HCT116 (cell line): ENCODE measurements around the gene SAMSN1. TPM values are rescaled to one million over a fixed set of nuclear protein-coding genes. Genes with fewer than 3 reads are reported as not detected.

Source experiments
- ATAC-seq: fragments of 200-7000 bp; cut with Tn5 transposase; 2 replicates; pipeline ENCODE4 v1.9.1; 2020; ENCODE audit warnings: mild to moderate bottlenecking, moderate library complexity
- BruUV-seq: library from RNA; stranded (reverse); fragments of 400-500 nt; replicated peaks from 2 replicates; lab custom pipeline; 2021; lab: Mats Ljungman, UMichigan
- CTCF ChIA-PET: fragments of 300-600 bp; sonication (Branson Sonifier 250); formaldehyde crosslinking; loops from one replicate; lab custom pipeline; 2021; ENCODE audit warnings: antibody characterized with exemption; lab: Charles Lee
- POLR2A ChIA-PET: fragments of 300-600, 350-600 bp; sonication (Branson Sonifier 250); formaldehyde crosslinking; loops from one replicate; lab custom pipeline; 2021; ENCODE audit warnings: antibody characterized with exemption; lab: Charles Lee
- RAD21 ChIA-PET, 2 experiments: fragments of 300-600 bp; sonication (Branson Sonifier 250); formaldehyde crosslinking; loops; one replicate each; lab custom pipeline; 2023; ENCODE audit warnings: low total read pairs in 2 of 2; ENCODE audit not compliant: uncharacterized antibody in 2 of 2, unreplicated experiment in 2 of 2, low non-redundant PET in 1 of 2; lab: Charles Lee
- DNase-seq: peaks from one replicate; pipeline ENCODE4 v3.0.0-alpha.2; 2010; ENCODE audit warnings: low read depth, low spot score
- H2AFZ ChIP-seq: fragments of 200-600 bp; shearing (Covaris generic), sonication (generic); 2 replicates; pipeline ENCODE4 v1.6.1; 2017; ENCODE audit warnings: low read depth, mixed run types, mixed read lengths, antibody characterized with exemption, low read length; ENCODE audit not compliant: poor library complexity, severe bottlenecking
- H3K27ac ChIP-seq: 2 replicates; pipeline ENCODE4 v1.5.1; 2012; ENCODE audit warnings: low read depth, low read length
- H3K27me3 ChIP-seq: fragments of 200-600 bp; sonication (generic); 2 replicates; pipeline ENCODE4 v1.6.1; 2016; ENCODE audit warnings: mixed run types, low read length, mixed read lengths; ENCODE audit not compliant: insufficient read depth
- H3K36me3 ChIP-seq, 2 experiments: fragments of 200-500 bp in 1 of 2; fragments of 200-600 bp in 1 of 2; sonication (Bioruptor generic) in 1 of 2; sonication (generic) in 1 of 2; 2 replicates each; pipeline versions ENCODE4 v1.5.1 to v1.6.1; 2014 to 2016; ENCODE audit warnings: low read length in 2 of 2, inconsistent platforms in 1 of 2, mixed read lengths in 1 of 2, mixed run types in 1 of 2; ENCODE audit not compliant: insufficient read depth in 2 of 2, control insufficient read depth in 1 of 2
- H3K4me1 ChIP-seq, 2 experiments: fragments of 200-600 bp in 1 of 2; sonication (generic) in 1 of 2; 2 replicates each; pipeline versions ENCODE4 v1.5.1 to v1.6.1; 2012 to 2017; ENCODE audit warnings: low read length in 2 of 2, inconsistent platforms in 1 of 2, mild to moderate bottlenecking in 1 of 2, mixed read lengths in 1 of 2, mixed run types in 1 of 2, moderate library complexity in 1 of 2; ENCODE audit not compliant: insufficient read depth in 2 of 2, control insufficient read depth in 1 of 2
- H3K4me2 ChIP-seq: fragments of 200-600 bp; sonication (generic); 2 replicates; pipeline ENCODE4 v1.6.1; 2017; ENCODE audit warnings: mixed run types, low read length, mixed read lengths
- H3K4me3 ChIP-seq, 2 experiments: fragments of 200-600 bp in 1 of 2; sonication (generic) in 1 of 2; replicated peaks in 1 of 2; 2 replicates each; pipeline ENCODE4 v1.5.1; 2011 to 2016; ENCODE audit warnings: low read length in 2 of 2, control low read depth in 1 of 2, low read depth in 1 of 2, mild to moderate bottlenecking in 1 of 2, mixed read lengths in 1 of 2, mixed run types in 1 of 2
- H3K79me2 ChIP-seq: fragments of 200-600 bp; sonication (generic); 2 replicates; pipeline ENCODE4 v1.6.1; 2017; ENCODE audit warnings: mild to moderate bottlenecking, mixed run types, low read length, moderate library complexity, mixed read lengths; ENCODE audit not compliant: insufficient read depth
- H3K9ac ChIP-seq: fragments of 200-600 bp; sonication (generic); 2 replicates; pipeline ENCODE4 v1.6.1; 2016; ENCODE audit warnings: low read length, mixed read lengths
- H3K9me2 ChIP-seq: fragments of 200-600 bp; sonication (generic), shearing (Covaris generic); 2 replicates; pipeline ENCODE4 v1.6.1; 2017; ENCODE audit warnings: mixed run types, mild to moderate bottlenecking, moderate library complexity; ENCODE audit not compliant: insufficient read depth
- H3K9me3 ChIP-seq, 2 experiments: fragments of 200-500 bp in 1 of 2; fragments of 200-600 bp in 1 of 2; sonication (Bioruptor generic) in 1 of 2; sonication (generic) in 1 of 2; 2 replicates each; pipeline ENCODE4 v1.6.1; 2014 to 2017; ENCODE audit warnings: low read length in 2 of 2, mixed read lengths in 2 of 2, inconsistent platforms in 1 of 2, low read depth in 1 of 2, mild to moderate bottlenecking in 1 of 2, mixed run types in 1 of 2, moderate library complexity in 1 of 2; ENCODE audit not compliant: control insufficient read depth in 1 of 2, insufficient read depth in 1 of 2
- H4K20me1 ChIP-seq: fragments of 200-600 bp; sonication (generic), shearing (Covaris generic); 2 replicates; pipeline ENCODE4 v1.6.1; 2017; ENCODE audit warnings: mixed run types, mild to moderate bottlenecking, moderate library complexity; ENCODE audit not compliant: insufficient read depth
- CBX3 ChIP-seq: IDR thresholded peaks from 2 replicates; pipeline ENCODE4 v1.6.1; 2012; ENCODE audit warnings: low read depth
- CEBPB ChIP-seq: IDR thresholded peaks from 2 replicates; pipeline ENCODE4 v1.6.1; 2012; ENCODE audit warnings: low read depth
- EGR1 ChIP-seq: IDR thresholded peaks from 2 replicates; pipeline ENCODE4 v1.6.1; 2012; ENCODE audit warnings: low read depth
- ELF1 ChIP-seq: IDR thresholded peaks from 2 replicates; pipeline ENCODE4 v1.6.1; 2012; ENCODE audit warnings: low read depth, borderline replicate concordance
- EZH2 ChIP-seq: fragments of 200-600 bp; sonication (generic); IDR thresholded peaks from 2 replicates; pipeline ENCODE4 v1.6.1; 2017; ENCODE audit warnings: antibody characterized with exemption, mixed run types
- FOSL1 ChIP-seq: IDR thresholded peaks from 2 replicates; pipeline ENCODE4 v1.6.1; 2012; ENCODE audit warnings: low read depth
- JUND ChIP-seq: IDR thresholded peaks from 2 replicates; pipeline ENCODE4 v1.6.1; 2012
- POLR2A ChIP-seq: IDR thresholded peaks from 2 replicates; pipeline ENCODE4 v1.7.0; 2011; ENCODE audit warnings: borderline replicate concordance; ENCODE audit not compliant: insufficient read depth, insufficient read length; ENCODE audit errors: extremely low read depth
- POLR2AphosphoS5 ChIP-seq: IDR thresholded peaks from 2 replicates; pipeline ENCODE4 v1.6.1; 2011; ENCODE audit warnings: mild to moderate bottlenecking, low read depth, low read length, moderate library complexity
- RAD21 ChIP-seq: IDR thresholded peaks from 2 replicates; pipeline ENCODE4 v1.6.1; 2012; ENCODE audit warnings: low read depth, mild to moderate bottlenecking
- SP1 ChIP-seq: IDR thresholded peaks from 2 replicates; pipeline ENCODE4 v1.6.1; 2012; ENCODE audit warnings: low read depth
- SRF ChIP-seq: IDR thresholded peaks from 2 replicates; pipeline ENCODE4 v1.6.1; 2012; ENCODE audit warnings: low read depth
- TCF7L2 ChIP-seq: IDR thresholded peaks from 2 replicates; pipeline ENCODE4 v1.7.0; 2011; ENCODE audit warnings: borderline replicate concordance, inconsistent platforms; ENCODE audit not compliant: insufficient read depth, insufficient read length; ENCODE audit errors: extremely low read depth
- YY1 ChIP-seq: IDR thresholded peaks from 2 replicates; pipeline ENCODE4 v1.6.1; 2011; ENCODE audit warnings: low read length, low read depth, moderate library complexity, mild to moderate bottlenecking; ENCODE audit not compliant: insufficient replicate concordance; ENCODE audit errors: extremely low read depth
- ZFX ChIP-seq: fragments of 450-650 bp; IDR thresholded peaks from 2 replicates; pipeline ENCODE4 v1.6.1; 2017
- ZNF274 ChIP-seq: fragments of 200-500 bp; sonication (Bioruptor generic); IDR thresholded peaks from 2 replicates; pipeline ENCODE4 v1.6.1; 2014; ENCODE audit warnings: mild to moderate bottlenecking, low read depth, low read length, inconsistent platforms
- intact Hi-C: fragments of 100-400 bp; cut with micrococcal nuclease; formaldehyde crosslinking; loops from 2 replicates; pipeline ENCODE4 v1.10.0; 2022
- total RNA-seq: library from RNA; stranded (reverse); gene quantifications from one replicate; pipeline ENCODE4 v1.2.1, GENCODE V29; 2021; ENCODE audit not compliant: unreplicated experiment
- TF ChIP-seq, protein P1 (sequence below): IDR thresholded peaks from 2 replicates; pipeline ENCODE4 v1.6.1; 2011; ENCODE audit warnings: mild to moderate bottlenecking, low read length, moderate library complexity; ENCODE audit not compliant: insufficient replicate concordance; ENCODE audit errors: extremely low read depth
- TF ChIP-seq, protein P2 (sequence below): IDR thresholded peaks from 2 replicates; pipeline ENCODE4 v1.6.1; 2012
- TF ChIP-seq, protein P3 (sequence below): IDR thresholded peaks from 2 replicates; pipeline ENCODE4 v1.6.1; 2012
- TF ChIP-seq, protein P4 (sequence below): IDR thresholded peaks from 2 replicates; pipeline ENCODE4 v1.6.1; 2012; ENCODE audit warnings: low read depth

The SAMSN1 gene
- total RNA-seq, 1 experiment from 2014 or later: 0.57 TPM

DNA sequence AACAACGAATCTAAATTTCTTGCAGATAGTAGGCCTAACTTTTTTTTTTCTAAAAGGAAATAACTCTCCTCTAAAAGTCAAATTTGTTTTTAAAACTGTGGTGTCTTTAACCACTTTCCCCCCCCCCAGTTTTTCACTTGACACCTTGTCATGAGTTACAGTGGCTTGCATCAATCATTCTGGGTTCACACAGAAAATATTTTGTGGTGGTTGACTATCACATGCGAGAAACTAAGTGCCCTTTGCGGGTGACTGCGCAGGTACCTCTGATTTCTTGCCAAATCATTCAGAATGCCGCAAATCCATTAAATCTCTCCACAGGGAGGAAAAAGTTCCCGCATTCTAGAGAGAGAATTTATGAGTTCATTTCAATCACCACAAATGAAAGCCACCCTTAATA, 23.8 kb upstream of the SAMSN1 start:
- H3K27me3 ChIP-seq: no peaks in the 10 kb centered on the region
- ChIA-PET CTCF (no interaction called here), RAD21 (no interaction called here), POLR2A (no interaction called here)
- no peaks in the 10 kb centered on the region for H3K36me3 ChIP-seq
- H3K4me2 ChIP-seq: no peak overlapping the region
- H3K4me3 ChIP-seq: no peak overlapping the region
- 0 out of 4 replicates have a peak, but pooled peaks cover 0 to 3% of the 10 kb centered on the region in 2 experiments for H3K4me1 ChIP-seq
- TF ChIP-seq, protein P1, sequence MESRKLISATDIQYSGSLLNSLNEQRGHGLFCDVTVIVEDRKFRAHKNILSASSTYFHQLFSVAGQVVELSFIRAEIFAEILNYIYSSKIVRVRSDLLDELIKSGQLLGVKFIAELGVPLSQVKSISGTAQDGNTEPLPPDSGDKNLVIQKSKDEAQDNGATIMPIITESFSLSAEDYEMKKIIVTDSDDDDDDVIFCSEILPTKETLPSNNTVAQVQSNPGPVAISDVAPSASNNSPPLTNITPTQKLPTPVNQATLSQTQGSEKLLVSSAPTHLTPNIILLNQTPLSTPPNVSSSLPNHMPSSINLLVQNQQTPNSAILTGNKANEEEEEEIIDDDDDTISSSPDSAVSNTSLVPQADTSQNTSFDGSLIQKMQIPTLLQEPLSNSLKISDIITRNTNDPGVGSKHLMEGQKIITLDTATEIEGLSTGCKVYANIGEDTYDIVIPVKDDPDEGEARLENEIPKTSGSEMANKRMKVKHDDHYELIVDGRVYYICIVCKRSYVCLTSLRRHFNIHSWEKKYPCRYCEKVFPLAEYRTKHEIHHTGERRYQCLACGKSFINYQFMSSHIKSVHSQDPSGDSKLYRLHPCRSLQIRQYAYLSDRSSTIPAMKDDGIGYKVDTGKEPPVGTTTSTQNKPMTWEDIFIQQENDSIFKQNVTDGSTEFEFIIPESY: no peak
- TF ChIP-seq EGR1: no peak
- TF ChIP-seq ZFX: no peak
- TF ChIP-seq POLR2AphosphoS5: no peak
- no peak for TF ChIP-seq SP1
- no peak for TF ChIP-seq RAD21
- TF ChIP-seq SRF: no peak
- TF ChIP-seq CEBPB: no peak
- TF ChIP-seq JUND: no peak
- TF ChIP-seq, protein P2, sequence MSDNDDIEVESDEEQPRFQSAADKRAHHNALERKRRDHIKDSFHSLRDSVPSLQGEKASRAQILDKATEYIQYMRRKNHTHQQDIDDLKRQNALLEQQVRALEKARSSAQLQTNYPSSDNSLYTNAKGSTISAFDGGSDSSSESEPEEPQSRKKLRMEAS: no peak
- TF ChIP-seq ZNF274: no peak
- TF ChIP-seq, protein P3, sequence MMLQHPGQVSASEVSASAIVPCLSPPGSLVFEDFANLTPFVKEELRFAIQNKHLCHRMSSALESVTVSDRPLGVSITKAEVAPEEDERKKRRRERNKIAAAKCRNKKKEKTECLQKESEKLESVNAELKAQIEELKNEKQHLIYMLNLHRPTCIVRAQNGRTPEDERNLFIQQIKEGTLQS: no peak
- no peak for TF ChIP-seq CBX3
- no peak for TF ChIP-seq ELF1
- no peak for TF ChIP-seq YY1
- TF ChIP-seq, protein P4, sequence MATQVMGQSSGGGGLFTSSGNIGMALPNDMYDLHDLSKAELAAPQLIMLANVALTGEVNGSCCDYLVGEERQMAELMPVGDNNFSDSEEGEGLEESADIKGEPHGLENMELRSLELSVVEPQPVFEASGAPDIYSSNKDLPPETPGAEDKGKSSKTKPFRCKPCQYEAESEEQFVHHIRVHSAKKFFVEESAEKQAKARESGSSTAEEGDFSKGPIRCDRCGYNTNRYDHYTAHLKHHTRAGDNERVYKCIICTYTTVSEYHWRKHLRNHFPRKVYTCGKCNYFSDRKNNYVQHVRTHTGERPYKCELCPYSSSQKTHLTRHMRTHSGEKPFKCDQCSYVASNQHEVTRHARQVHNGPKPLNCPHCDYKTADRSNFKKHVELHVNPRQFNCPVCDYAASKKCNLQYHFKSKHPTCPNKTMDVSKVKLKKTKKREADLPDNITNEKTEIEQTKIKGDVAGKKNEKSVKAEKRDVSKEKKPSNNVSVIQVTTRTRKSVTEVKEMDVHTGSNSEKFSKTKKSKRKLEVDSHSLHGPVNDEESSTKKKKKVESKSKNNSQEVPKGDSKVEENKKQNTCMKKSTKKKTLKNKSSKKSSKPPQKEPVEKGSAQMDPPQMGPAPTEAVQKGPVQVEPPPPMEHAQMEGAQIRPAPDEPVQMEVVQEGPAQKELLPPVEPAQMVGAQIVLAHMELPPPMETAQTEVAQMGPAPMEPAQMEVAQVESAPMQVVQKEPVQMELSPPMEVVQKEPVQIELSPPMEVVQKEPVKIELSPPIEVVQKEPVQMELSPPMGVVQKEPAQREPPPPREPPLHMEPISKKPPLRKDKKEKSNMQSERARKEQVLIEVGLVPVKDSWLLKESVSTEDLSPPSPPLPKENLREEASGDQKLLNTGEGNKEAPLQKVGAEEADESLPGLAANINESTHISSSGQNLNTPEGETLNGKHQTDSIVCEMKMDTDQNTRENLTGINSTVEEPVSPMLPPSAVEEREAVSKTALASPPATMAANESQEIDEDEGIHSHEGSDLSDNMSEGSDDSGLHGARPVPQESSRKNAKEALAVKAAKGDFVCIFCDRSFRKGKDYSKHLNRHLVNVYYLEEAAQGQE: no peak
- TF ChIP-seq FOSL1: no peak
- TF ChIP-seq EZH2: no peak
- no peak for TF ChIP-seq TCF7L2
- TF ChIP-seq POLR2A: no peak
- no peak for DNase-seq
- H3K9me2 ChIP-seq: no peaks in the 10 kb centered on the region
- H3K79me2 ChIP-seq: no peaks in the 10 kb centered on the region
- intact Hi-C loops: no loop called here
- no peaks in the 10 kb centered on the region for H4K20me1 ChIP-seq
- no peak for ATAC-seq
- no peaks in the 10 kb centered on the region for H3K9me3 ChIP-seq
- BruUV-seq: no TSS peak
- no peak overlapping the region for H3K27ac ChIP-seq
- H3K9ac ChIP-seq: no peak overlapping the region
- no peak overlapping the region for H2AFZ ChIP-seq
